HCT116 (cell line): Measurements from ENCODE around the gene SLC16A10. TPM values are rescaled to one million over a fixed set of nuclear protein-coding genes. Genes with fewer than 3 reads are reported as not detected.
"Not testable (repeated sequence)": the region's sequence is repeated elsewhere in the genome, so short reads cannot be mapped to it uniquely, and the experiment has no call there.

Source experiments
- ATAC-seq: fragments of 200-7000 bp; cut with Tn5 transposase; 2 replicates; pipeline ENCODE4 v1.9.1; 2020; ENCODE audit warnings: mild to moderate bottlenecking, moderate library complexity
- BruUV-seq: library from RNA; stranded (reverse); fragments of 400-500 nt; replicated peaks from 2 replicates; lab custom pipeline; 2021; lab: Mats Ljungman, UMichigan
- CTCF ChIA-PET: fragments of 300-600 bp; sonication (Branson Sonifier 250); formaldehyde crosslinking; loops from one replicate; lab custom pipeline; 2021; ENCODE audit warnings: antibody characterized with exemption; lab: Charles Lee
- POLR2A ChIA-PET: fragments of 300-600, 350-600 bp; sonication (Branson Sonifier 250); formaldehyde crosslinking; loops from one replicate; lab custom pipeline; 2021; ENCODE audit warnings: antibody characterized with exemption; lab: Charles Lee
- RAD21 ChIA-PET, 2 experiments: fragments of 300-600 bp; sonication (Branson Sonifier 250); formaldehyde crosslinking; loops; one replicate each; lab custom pipeline; 2023; ENCODE audit warnings: low total read pairs in 2 of 2; ENCODE audit not compliant: uncharacterized antibody in 2 of 2, unreplicated experiment in 2 of 2, low non-redundant PET in 1 of 2; lab: Charles Lee
- DNase-seq: peaks from one replicate; pipeline ENCODE4 v3.0.0-alpha.2; 2010; ENCODE audit warnings: low read depth, low spot score
- H2AFZ ChIP-seq: fragments of 200-600 bp; shearing (Covaris generic), sonication (generic); 2 replicates; pipeline ENCODE4 v1.6.1; 2017; ENCODE audit warnings: low read depth, mixed run types, mixed read lengths, antibody characterized with exemption, low read length; ENCODE audit not compliant: poor library complexity, severe bottlenecking
- H3K27ac ChIP-seq: 2 replicates; pipeline ENCODE4 v1.5.1; 2012; ENCODE audit warnings: low read depth, low read length
- H3K27me3 ChIP-seq: fragments of 200-600 bp; sonication (generic); 2 replicates; pipeline ENCODE4 v1.6.1; 2016; ENCODE audit warnings: mixed run types, low read length, mixed read lengths; ENCODE audit not compliant: insufficient read depth
- H3K36me3 ChIP-seq, 2 experiments: fragments of 200-500 bp in 1 of 2; fragments of 200-600 bp in 1 of 2; sonication (Bioruptor generic) in 1 of 2; sonication (generic) in 1 of 2; 2 replicates each; pipeline versions ENCODE4 v1.5.1 to v1.6.1; 2014 to 2016; ENCODE audit warnings: low read length in 2 of 2, inconsistent platforms in 1 of 2, mixed read lengths in 1 of 2, mixed run types in 1 of 2; ENCODE audit not compliant: insufficient read depth in 2 of 2, control insufficient read depth in 1 of 2
- H3K4me1 ChIP-seq, 2 experiments: fragments of 200-600 bp in 1 of 2; sonication (generic) in 1 of 2; 2 replicates each; pipeline versions ENCODE4 v1.5.1 to v1.6.1; 2012 to 2017; ENCODE audit warnings: low read length in 2 of 2, inconsistent platforms in 1 of 2, mild to moderate bottlenecking in 1 of 2, mixed read lengths in 1 of 2, mixed run types in 1 of 2, moderate library complexity in 1 of 2; ENCODE audit not compliant: insufficient read depth in 2 of 2, control insufficient read depth in 1 of 2
- H3K4me2 ChIP-seq: fragments of 200-600 bp; sonication (generic); 2 replicates; pipeline ENCODE4 v1.6.1; 2017; ENCODE audit warnings: mixed run types, low read length, mixed read lengths
- H3K4me3 ChIP-seq, 2 experiments: fragments of 200-600 bp in 1 of 2; sonication (generic) in 1 of 2; replicated peaks in 1 of 2; 2 replicates each; pipeline ENCODE4 v1.5.1; 2011 to 2016; ENCODE audit warnings: low read length in 2 of 2, control low read depth in 1 of 2, low read depth in 1 of 2, mild to moderate bottlenecking in 1 of 2, mixed read lengths in 1 of 2, mixed run types in 1 of 2
- H3K79me2 ChIP-seq: fragments of 200-600 bp; sonication (generic); 2 replicates; pipeline ENCODE4 v1.6.1; 2017; ENCODE audit warnings: mild to moderate bottlenecking, mixed run types, low read length, moderate library complexity, mixed read lengths; ENCODE audit not compliant: insufficient read depth
- H3K9ac ChIP-seq: fragments of 200-600 bp; sonication (generic); 2 replicates; pipeline ENCODE4 v1.6.1; 2016; ENCODE audit warnings: low read length, mixed read lengths
- H3K9me2 ChIP-seq: fragments of 200-600 bp; sonication (generic), shearing (Covaris generic); 2 replicates; pipeline ENCODE4 v1.6.1; 2017; ENCODE audit warnings: mixed run types, mild to moderate bottlenecking, moderate library complexity; ENCODE audit not compliant: insufficient read depth
- H3K9me3 ChIP-seq, 2 experiments: fragments of 200-500 bp in 1 of 2; fragments of 200-600 bp in 1 of 2; sonication (Bioruptor generic) in 1 of 2; sonication (generic) in 1 of 2; 2 replicates each; pipeline ENCODE4 v1.6.1; 2014 to 2017; ENCODE audit warnings: low read length in 2 of 2, mixed read lengths in 2 of 2, inconsistent platforms in 1 of 2, low read depth in 1 of 2, mild to moderate bottlenecking in 1 of 2, mixed run types in 1 of 2, moderate library complexity in 1 of 2; ENCODE audit not compliant: control insufficient read depth in 1 of 2, insufficient read depth in 1 of 2
- H4K20me1 ChIP-seq: fragments of 200-600 bp; sonication (generic), shearing (Covaris generic); 2 replicates; pipeline ENCODE4 v1.6.1; 2017; ENCODE audit warnings: mixed run types, mild to moderate bottlenecking, moderate library complexity; ENCODE audit not compliant: insufficient read depth
- ATF3 ChIP-seq: IDR thresholded peaks from 2 replicates; pipeline ENCODE4 v1.6.1; 2012
- FOSL1 ChIP-seq: IDR thresholded peaks from 2 replicates; pipeline ENCODE4 v1.6.1; 2012; ENCODE audit warnings: low read depth
- JUND ChIP-seq: IDR thresholded peaks from 2 replicates; pipeline ENCODE4 v1.6.1; 2012
- MAX ChIP-seq: IDR thresholded peaks from 2 replicates; pipeline ENCODE4 v1.6.1; 2012
- POLR2A ChIP-seq: IDR thresholded peaks from 2 replicates; pipeline ENCODE4 v1.7.0; 2011; ENCODE audit warnings: borderline replicate concordance; ENCODE audit not compliant: insufficient read depth, insufficient read length; ENCODE audit errors: extremely low read depth
- REST ChIP-seq: IDR thresholded peaks from 2 replicates; pipeline ENCODE4 v1.6.1; 2012; ENCODE audit warnings: low read depth
- SP1 ChIP-seq: IDR thresholded peaks from 2 replicates; pipeline ENCODE4 v1.6.1; 2012; ENCODE audit warnings: low read depth
- YY1 ChIP-seq: IDR thresholded peaks from 2 replicates; pipeline ENCODE4 v1.6.1; 2011; ENCODE audit warnings: low read length, low read depth, moderate library complexity, mild to moderate bottlenecking; ENCODE audit not compliant: insufficient replicate concordance; ENCODE audit errors: extremely low read depth
- intact Hi-C: fragments of 100-400 bp; cut with micrococcal nuclease; formaldehyde crosslinking; loops from 2 replicates; pipeline ENCODE4 v1.10.0; 2022
- total RNA-seq: library from RNA; stranded (reverse); gene quantifications from one replicate; pipeline ENCODE4 v1.2.1, GENCODE V29; 2021; ENCODE audit not compliant: unreplicated experiment

The SLC16A10 gene
- total RNA-seq, 1 experiment from 2014 or later = 8.3 TPM

GRCh38 chr6:111134236-111134869 lies 47.0 kb downstream of the SLC16A10 start:
- ATAC-seq, H3K9ac ChIP-seq, CTCF ChIA-PET, H3K79me2 ChIP-seq, H3K9me2 ChIP-seq, DNase-seq, H3K4me2 ChIP-seq, H3K4me1 ChIP-seq, intact Hi-C loops, H3K27me3 ChIP-seq, RAD21 ChIA-PET, H3K4me3 ChIP-seq, POLR2A ChIA-PET, H4K20me1 ChIP-seq, BruUV-seq, H2AFZ ChIP-seq, H3K36me3 ChIP-seq, H3K27ac ChIP-seq, H3K9me3 ChIP-seq: not testable (repeated sequence)

- intact Hi-C loops, BruUV-seq, DNase-seq, POLR2A ChIA-PET, H4K20me1 ChIP-seq, H3K9me2 ChIP-seq, RAD21 ChIA-PET, H3K4me3 ChIP-seq, H3K36me3 ChIP-seq, H3K4me1 ChIP-seq, H3K4me2 ChIP-seq, H3K79me2 ChIP-seq, ATAC-seq, H3K9ac ChIP-seq, H3K27ac ChIP-seq, H3K9me3 ChIP-seq, H2AFZ ChIP-seq, H3K27me3 ChIP-seq, CTCF ChIA-PET: not testable (repeated sequence)
Measured at GRCh38 chr6:111137489-111138093, 50.3 kb downstream of the SLC16A10 start.

GRCh38 chr6:111147440-111147839 lies 60.1 kb downstream of the SLC16A10 start:
- BruUV-seq = no TSS peak
- Histone ChIP-seq H3K79me2 (no peaks in the 10 kb centered on the region), H3K27me3 (no peaks in the 10 kb centered on the region), H3K9me2 (no peaks in the 10 kb centered on the region), H3K4me2 (no peak overlapping the region), H3K27ac (no peak overlapping the region), H3K4me1 (no peaks in the 10 kb centered on the region), H4K20me1 (no peaks in the 10 kb centered on the region), H3K36me3 (no peaks in the 10 kb centered on the region), H2AFZ (no peak overlapping the region), H3K9me3 (no peaks in the 10 kb centered on the region), H3K9ac (no peak overlapping the region), H3K4me3 (no peak overlapping the region)
- DNase-seq (no peak), ATAC-seq (no peak)
- ChIA-PET POLR2A (no interaction called here), RAD21 (no interaction called here), CTCF (no interaction called here)
- intact Hi-C loops = no loop called here
- TF ChIP-seq MAX (no peak), YY1 (no peak), REST (no peak), JUND (no peak), SP1 (no peak), ATF3 (no peak), FOSL1 (no peak), POLR2A (no peak)
